SK-N-SH (cell line): ENCODE results near the gene DMD. TPM values are rescaled to one million over a fixed set of nuclear protein-coding genes. Genes with fewer than 3 reads are reported as not detected.

ENCODE experiments used
- CTCF ChIA-PET: fragments of 300-600, 350-600 bp; formaldehyde crosslinking; extraction: SDS; loops from one replicate; lab custom pipeline; 2021; lab: Yijun Ruan, JAX
- POLR2A ChIA-PET: fragments of 350-600 bp; sonication (Branson Sonifier 250); formaldehyde crosslinking; extraction: SDS; loops from one replicate; lab custom pipeline; 2020; ENCODE audit warnings: antibody characterized with exemption, inconsistent platforms; lab: Yijun Ruan, JAX
- DNase-seq: peaks from one replicate; pipeline ENCODE4 v3.0.0; 2012
- H2AFZ ChIP-seq: fragments of 200-600 bp; sonication (generic); 2 replicates; pipeline ENCODE4 v1.8.1; 2016; ENCODE audit warnings: antibody characterized with exemption, mild to moderate bottlenecking, low read depth
- H3F3A ChIP-seq: fragments of 200-600 bp; sonication (generic); replicated peaks from 2 replicates; pipeline ENCODE3; 2016; ENCODE audit warnings: antibody characterized with exemption, mild to moderate bottlenecking; ENCODE audit not compliant: insufficient read depth
- H3K27ac ChIP-seq, 2 experiments: fragments of 200-500 bp in 1 of 2; fragments of 200-600 bp in 1 of 2; sonication (Bioruptor generic) in 1 of 2; sonication (generic), shearing (Covaris generic) in 1 of 2; 2 replicates each; pipeline versions ENCODE4 v1.5.1 to v1.6.1; 2014 to 2016; ENCODE audit warnings: low read depth in 2 of 2, inconsistent platforms in 1 of 2, low read length in 1 of 2, mild to moderate bottlenecking in 1 of 2, mixed read lengths in 1 of 2
- H3K27me3 ChIP-seq: fragments of 200-600 bp; sonication (generic), shearing (Covaris generic); 2 replicates; pipeline ENCODE4 v1.6.1; 2016; ENCODE audit warnings: mixed run types; ENCODE audit not compliant: insufficient read depth
- H3K36me3 ChIP-seq, 2 experiments: fragments of 200-500 bp in 1 of 2; fragments of 200-600 bp in 1 of 2; sonication (Bioruptor generic) in 1 of 2; sonication (generic) in 1 of 2; replicated peaks in 1 of 2; 2 replicates each; pipeline versions ENCODE3 to v1.5.1; 2014 to 2016; ENCODE audit warnings: low read length in 1 of 2, mild to moderate bottlenecking in 1 of 2; ENCODE audit not compliant: insufficient read depth in 2 of 2, control insufficient read depth in 1 of 2
- H3K4me1 ChIP-seq, 2 experiments: fragments of 200-500 bp in 1 of 2; fragments of 200-600 bp in 1 of 2; sonication (Bioruptor generic) in 1 of 2; sonication (generic), shearing (Covaris generic) in 1 of 2; 2 replicates each; pipeline versions ENCODE4 v1.5.1 to v1.6.1; 2014 to 2016; ENCODE audit warnings: low read depth in 1 of 2, low read length in 1 of 2, mixed run types in 1 of 2; ENCODE audit not compliant: insufficient read depth in 2 of 2, control insufficient read depth in 1 of 2
- H3K4me2 ChIP-seq: fragments of 200-600 bp; sonication (generic), shearing (Covaris generic); 2 replicates; pipeline ENCODE4 v1.6.1; 2017; ENCODE audit warnings: mixed run types
- H3K4me3 ChIP-seq, 2 experiments: fragments of 200-500 bp in 1 of 2; fragments of 200-600 bp in 1 of 2; sonication (Bioruptor generic) in 1 of 2; sonication (generic), shearing (Covaris generic) in 1 of 2; 2 replicates each; pipeline versions ENCODE4 v1.5.1 to v1.8.1; 2014 to 2016; ENCODE audit warnings: low read depth in 2 of 2, inconsistent platforms in 1 of 2, low read length in 1 of 2, mild to moderate bottlenecking in 1 of 2, mixed read lengths in 1 of 2, moderate library complexity in 1 of 2
- H3K79me2 ChIP-seq: fragments of 200-600 bp; sonication (generic); 2 replicates; pipeline ENCODE4 v1.8.1; 2017; ENCODE audit warnings: mild to moderate bottlenecking; ENCODE audit not compliant: insufficient read depth
- H3K9ac ChIP-seq: fragments of 200-600 bp; sonication (generic); 2 replicates; pipeline ENCODE4 v1.6.1; 2017; ENCODE audit warnings: mixed run types
- H3K9me2 ChIP-seq: fragments of 200-600 bp; sonication (generic); 2 replicates; pipeline ENCODE4 v1.6.1; 2017; ENCODE audit warnings: mixed run types
- H3K9me3 ChIP-seq: fragments of 200-600 bp; sonication (generic); 2 replicates; pipeline ENCODE4 v1.6.1; 2017; ENCODE audit warnings: mixed run types, mild to moderate bottlenecking, moderate library complexity
- H4K20me1 ChIP-seq: fragments of 200-600 bp; sonication (generic); 2 replicates; pipeline ENCODE4 v1.6.1; 2017; ENCODE audit warnings: mild to moderate bottlenecking, mixed run types; ENCODE audit not compliant: insufficient read depth
- ELF1 ChIP-seq: IDR thresholded peaks from 2 replicates; pipeline ENCODE4 v1.4.0; 2012
- FOSL2 ChIP-seq: IDR thresholded peaks from 2 replicates; pipeline ENCODE4 v1.4.0; 2012; ENCODE audit warnings: low read depth, mild to moderate bottlenecking, moderate library complexity, borderline replicate concordance
- FOXM1 ChIP-seq: IDR thresholded peaks from 2 replicates; pipeline ENCODE4 v1.4.0; 2012; ENCODE audit warnings: low read depth, mild to moderate bottlenecking
- JUND ChIP-seq: IDR thresholded peaks from 2 replicates; pipeline ENCODE4 v1.4.0; 2012
- NFIC ChIP-seq: IDR thresholded peaks from 2 replicates; pipeline ENCODE4 v1.4.0; 2012; ENCODE audit warnings: borderline replicate concordance
- RFX5 ChIP-seq: IDR thresholded peaks from 2 replicates; pipeline ENCODE4 v1.6.1; 2012; ENCODE audit warnings: mild to moderate bottlenecking, improper control_type of control experiment, low read length
- SIN3A ChIP-seq: IDR thresholded peaks from 2 replicates; pipeline ENCODE4 v1.6.1; 2012; ENCODE audit warnings: low read depth, mild to moderate bottlenecking, low read length, moderate library complexity, borderline replicate concordance
- TAF1 ChIP-seq: IDR thresholded peaks from 2 replicates; pipeline ENCODE4 v1.6.1; 2012; ENCODE audit warnings: low read depth, mild to moderate bottlenecking, low read length, moderate library complexity, borderline replicate concordance
- TEAD4 ChIP-seq: IDR thresholded peaks from 2 replicates; pipeline ENCODE4 v1.4.0; 2012; ENCODE audit warnings: mild to moderate bottlenecking, borderline replicate concordance; ENCODE audit not compliant: insufficient read depth
- USF2 ChIP-seq: fragments of 150-350 bp; IDR thresholded peaks from 2 replicates; pipeline ENCODE4 v1.6.1; 2017; ENCODE audit warnings: antibody characterized with exemption, low read length, low read depth, borderline replicate concordance
- WGBS: methylation state at CpG from one replicate; pipeline ENCODE4 v1.1.6; 2017; ENCODE audit warnings: low lambda C conversion rate; 5-methylcytosine and 5-hydroxymethylcytosine counted together
- polyA plus RNA-seq, 3 experiments: library from polyadenylated mRNA; depleted of rRNA; stranded (reverse); fragments of >200 nt; gene quantifications; 2 replicates each; pipeline ENCODE4 v1.2.3, GENCODE V29; 2012
- TF ChIP-seq, protein P1 (sequence below): fragments of 150-350 bp; IDR thresholded peaks from 2 replicates; pipeline ENCODE4 v1.6.1; 2016; ENCODE audit warnings: mild to moderate bottlenecking, low read depth, low read length
- TF ChIP-seq, protein P2 (sequence below): IDR thresholded peaks from 2 replicates; pipeline ENCODE4 v1.6.1; 2012; ENCODE audit warnings: mild to moderate bottlenecking, low read depth, low read length, moderate library complexity
- TF ChIP-seq, protein P3 (sequence below): fragments of 200-600 bp; sonication (generic); IDR thresholded peaks from 2 replicates; pipeline ENCODE4 v1.6.1; 2017; ENCODE audit warnings: antibody characterized with exemption, mild to moderate bottlenecking, moderate library complexity

Gene DMD
- polyA plus RNA-seq, 1 of the 3 experiments (the other 2 are of a cell fraction), result 3.9 TPM

DNA sequence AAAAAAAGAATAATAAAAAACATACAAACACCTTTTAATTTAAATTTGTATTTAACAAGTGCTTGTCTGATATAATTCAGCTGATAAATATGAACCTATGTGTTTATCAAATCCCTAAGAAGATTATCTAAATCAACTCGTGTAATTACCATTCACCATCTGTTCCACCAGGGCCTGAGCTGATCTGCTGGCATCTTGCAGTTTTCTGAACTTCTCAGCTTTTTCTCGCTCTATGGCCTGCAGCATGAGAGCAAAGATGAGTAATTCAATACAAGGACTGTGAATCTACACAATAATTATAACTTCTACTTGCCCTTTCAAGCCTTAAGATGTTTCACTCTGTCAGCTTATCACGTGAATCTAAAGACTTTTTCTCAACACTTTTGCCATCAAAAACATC, 709.7 kb downstream of the DMD start:
- Histone ChIP-seq H3K4me1 (no peaks in the 10 kb centered on the region; a peak in 1 of 4 replicates), H3K36me3 (no peaks in the 10 kb centered on the region), H2AFZ (no peak overlapping the region), H3K9me2 (no peaks in the 10 kb centered on the region), H4K20me1 (no peaks in the 10 kb centered on the region), H3K4me3 (no peak overlapping the region), H3K79me2 (no peaks in the 10 kb centered on the region), H3K9me3 (0 out of 2 replicates have a peak, but pooled peaks cover 3% of the 10 kb centered on the region)
- no peak for DNase-seq
- TF ChIP-seq RFX5 (no peak), TEAD4 (no peak), NFIC (no peak), SIN3A (no peak), ELF1 (no peak), TAF1 (no peak), USF2 (no peak), FOXM1 (no peak), JUND (no peak), FOSL2 (no peak)
- TF ChIP-seq, protein P1, sequence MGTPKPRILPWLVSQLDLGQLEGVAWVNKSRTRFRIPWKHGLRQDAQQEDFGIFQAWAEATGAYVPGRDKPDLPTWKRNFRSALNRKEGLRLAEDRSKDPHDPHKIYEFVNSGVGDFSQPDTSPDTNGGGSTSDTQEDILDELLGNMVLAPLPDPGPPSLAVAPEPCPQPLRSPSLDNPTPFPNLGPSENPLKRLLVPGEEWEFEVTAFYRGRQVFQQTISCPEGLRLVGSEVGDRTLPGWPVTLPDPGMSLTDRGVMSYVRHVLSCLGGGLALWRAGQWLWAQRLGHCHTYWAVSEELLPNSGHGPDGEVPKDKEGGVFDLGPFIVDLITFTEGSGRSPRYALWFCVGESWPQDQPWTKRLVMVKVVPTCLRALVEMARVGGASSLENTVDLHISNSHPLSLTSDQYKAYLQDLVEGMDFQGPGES, result no peak
- TF ChIP-seq, protein P2, sequence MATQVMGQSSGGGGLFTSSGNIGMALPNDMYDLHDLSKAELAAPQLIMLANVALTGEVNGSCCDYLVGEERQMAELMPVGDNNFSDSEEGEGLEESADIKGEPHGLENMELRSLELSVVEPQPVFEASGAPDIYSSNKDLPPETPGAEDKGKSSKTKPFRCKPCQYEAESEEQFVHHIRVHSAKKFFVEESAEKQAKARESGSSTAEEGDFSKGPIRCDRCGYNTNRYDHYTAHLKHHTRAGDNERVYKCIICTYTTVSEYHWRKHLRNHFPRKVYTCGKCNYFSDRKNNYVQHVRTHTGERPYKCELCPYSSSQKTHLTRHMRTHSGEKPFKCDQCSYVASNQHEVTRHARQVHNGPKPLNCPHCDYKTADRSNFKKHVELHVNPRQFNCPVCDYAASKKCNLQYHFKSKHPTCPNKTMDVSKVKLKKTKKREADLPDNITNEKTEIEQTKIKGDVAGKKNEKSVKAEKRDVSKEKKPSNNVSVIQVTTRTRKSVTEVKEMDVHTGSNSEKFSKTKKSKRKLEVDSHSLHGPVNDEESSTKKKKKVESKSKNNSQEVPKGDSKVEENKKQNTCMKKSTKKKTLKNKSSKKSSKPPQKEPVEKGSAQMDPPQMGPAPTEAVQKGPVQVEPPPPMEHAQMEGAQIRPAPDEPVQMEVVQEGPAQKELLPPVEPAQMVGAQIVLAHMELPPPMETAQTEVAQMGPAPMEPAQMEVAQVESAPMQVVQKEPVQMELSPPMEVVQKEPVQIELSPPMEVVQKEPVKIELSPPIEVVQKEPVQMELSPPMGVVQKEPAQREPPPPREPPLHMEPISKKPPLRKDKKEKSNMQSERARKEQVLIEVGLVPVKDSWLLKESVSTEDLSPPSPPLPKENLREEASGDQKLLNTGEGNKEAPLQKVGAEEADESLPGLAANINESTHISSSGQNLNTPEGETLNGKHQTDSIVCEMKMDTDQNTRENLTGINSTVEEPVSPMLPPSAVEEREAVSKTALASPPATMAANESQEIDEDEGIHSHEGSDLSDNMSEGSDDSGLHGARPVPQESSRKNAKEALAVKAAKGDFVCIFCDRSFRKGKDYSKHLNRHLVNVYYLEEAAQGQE, result no peak
- TF ChIP-seq, protein P3, sequence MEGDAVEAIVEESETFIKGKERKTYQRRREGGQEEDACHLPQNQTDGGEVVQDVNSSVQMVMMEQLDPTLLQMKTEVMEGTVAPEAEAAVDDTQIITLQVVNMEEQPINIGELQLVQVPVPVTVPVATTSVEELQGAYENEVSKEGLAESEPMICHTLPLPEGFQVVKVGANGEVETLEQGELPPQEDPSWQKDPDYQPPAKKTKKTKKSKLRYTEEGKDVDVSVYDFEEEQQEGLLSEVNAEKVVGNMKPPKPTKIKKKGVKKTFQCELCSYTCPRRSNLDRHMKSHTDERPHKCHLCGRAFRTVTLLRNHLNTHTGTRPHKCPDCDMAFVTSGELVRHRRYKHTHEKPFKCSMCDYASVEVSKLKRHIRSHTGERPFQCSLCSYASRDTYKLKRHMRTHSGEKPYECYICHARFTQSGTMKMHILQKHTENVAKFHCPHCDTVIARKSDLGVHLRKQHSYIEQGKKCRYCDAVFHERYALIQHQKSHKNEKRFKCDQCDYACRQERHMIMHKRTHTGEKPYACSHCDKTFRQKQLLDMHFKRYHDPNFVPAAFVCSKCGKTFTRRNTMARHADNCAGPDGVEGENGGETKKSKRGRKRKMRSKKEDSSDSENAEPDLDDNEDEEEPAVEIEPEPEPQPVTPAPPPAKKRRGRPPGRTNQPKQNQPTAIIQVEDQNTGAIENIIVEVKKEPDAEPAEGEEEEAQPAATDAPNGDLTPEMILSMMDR, result no peak
- TF ChIP-seq, all 33 proteins: peak for 0
- POLR2A ChIA-PET, result no interaction called here
- no peak overlapping the region for H3K27ac ChIP-seq
- CTCF ChIA-PET, result interaction anchor here (1.3 to 1.8 kb wide), 2 partner anchors 8 to 29 kb away, joined by 3 to 4 read pairs; no protein-coding TSS in a partner anchor
- no peak overlapping the region for H3K4me2 ChIP-seq
- no peaks in the 10 kb centered on the region; the same call in 1 of the 2 replicates for H3K27me3 ChIP-seq
- H3K9ac ChIP-seq, result no peak overlapping the region
- no peaks in the 10 kb centered on the region for H3F3A ChIP-seq
- 9% methylated on average over 3 of the region's 3 CpGs for WGBS
